ENCODE data around the gene HOXA9. TPM values are rescaled to one million over a fixed set of nuclear protein-coding genes. Genes with fewer than 3 reads are reported as not detected.

Gene HOXA9
- total RNA-seq, 1 donor = 105 TPM

DNA sequence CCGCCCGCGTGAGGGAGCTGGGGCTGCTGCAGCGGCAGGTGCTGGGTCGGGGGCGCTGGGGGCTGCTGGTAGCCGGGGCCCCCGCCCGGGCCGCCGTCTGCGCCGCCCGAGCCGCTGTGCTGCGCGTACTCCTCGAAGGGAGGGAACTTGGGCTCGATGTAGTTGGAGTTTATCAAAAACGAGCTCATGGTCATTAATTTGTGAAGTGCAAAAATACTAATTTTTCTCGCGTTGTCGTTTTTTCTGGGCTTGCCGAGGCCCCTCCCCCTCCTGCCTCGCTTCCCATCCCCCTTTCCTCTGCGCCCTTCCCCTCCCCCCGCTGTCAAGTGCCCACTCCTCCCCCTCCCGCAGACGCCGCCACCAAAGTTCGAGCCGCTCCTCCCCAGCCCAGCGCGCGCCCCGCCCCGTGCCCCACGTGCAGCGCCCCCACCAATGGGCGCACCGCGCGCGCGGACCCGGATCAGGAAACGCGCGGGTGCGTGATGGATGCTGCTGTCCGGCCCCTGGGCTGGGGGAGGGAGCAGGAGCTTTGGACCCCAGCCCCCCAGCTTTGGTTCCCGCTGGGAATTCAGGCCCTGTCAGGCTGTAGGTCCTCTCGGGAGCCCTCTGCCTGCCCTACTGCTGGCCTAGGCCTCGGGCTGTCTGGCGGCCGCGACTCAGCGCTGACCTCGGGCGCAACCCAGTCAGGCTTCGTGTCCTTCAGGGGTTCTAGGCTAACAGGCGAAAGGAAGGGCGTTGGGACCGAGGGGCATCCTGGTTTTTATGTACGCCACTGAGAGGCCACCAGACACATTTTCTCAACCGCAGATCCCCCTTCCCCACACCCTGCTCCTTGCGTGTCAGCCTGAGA lies 34.6 kb downstream of the HOXA9 start, which contains the start of gene HOXA4:
TSS of gene HOXA4 (minus strand) at position 218 of the 850 bp plus-strand sequence. CDS start at position 194, 24 bp downstream.
- peak in 2 of 3 donors; percentile 55 to 86 for DNase-seq (ENCODE audit: low read depth in 2 of 3, low spot score in 2 of 3)

DNA sequence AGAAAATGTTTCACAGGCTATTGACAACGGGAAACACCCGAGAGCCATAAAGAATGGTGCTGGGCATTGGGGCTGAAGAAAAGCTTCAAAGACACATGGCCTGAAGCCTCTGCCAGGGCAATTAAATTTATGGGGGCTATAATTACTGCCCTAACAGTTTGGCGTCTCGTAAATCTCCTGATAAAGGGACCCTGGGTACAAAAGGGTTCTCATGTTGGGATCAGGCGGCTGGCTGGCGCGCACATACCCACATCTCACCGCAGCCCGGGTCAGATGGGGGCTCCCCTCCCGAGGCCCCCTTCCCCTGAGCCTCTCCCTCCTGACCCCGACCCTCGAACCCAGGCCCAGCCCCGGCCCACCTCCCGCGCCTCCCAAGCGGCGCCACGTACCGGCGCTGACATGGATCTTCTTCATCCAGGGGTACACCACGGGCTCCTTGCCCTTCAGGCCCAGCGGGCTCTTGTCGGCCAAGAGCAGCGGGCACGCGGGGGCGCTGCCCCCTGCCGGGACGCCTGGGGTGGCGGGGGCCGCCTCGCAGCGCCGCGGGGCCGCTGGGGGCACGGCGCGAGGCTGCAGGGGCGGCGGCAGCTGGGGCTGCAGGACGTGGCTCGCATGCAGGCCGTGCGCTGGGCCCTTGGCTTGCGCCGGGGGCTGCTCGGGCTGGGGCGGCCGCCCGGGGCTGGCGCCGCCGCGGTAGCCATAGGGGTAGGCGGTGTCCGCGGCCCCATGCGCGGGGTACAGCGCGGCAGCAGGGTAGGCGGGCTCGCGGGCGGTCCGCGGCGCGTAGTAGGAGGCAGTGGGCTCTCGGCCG lies 35.4 kb downstream of the HOXA9 start:
- DNase-seq (ENCODE audit: low read depth in 2 of 3, low spot score in 2 of 3) = no peak

DNA sequence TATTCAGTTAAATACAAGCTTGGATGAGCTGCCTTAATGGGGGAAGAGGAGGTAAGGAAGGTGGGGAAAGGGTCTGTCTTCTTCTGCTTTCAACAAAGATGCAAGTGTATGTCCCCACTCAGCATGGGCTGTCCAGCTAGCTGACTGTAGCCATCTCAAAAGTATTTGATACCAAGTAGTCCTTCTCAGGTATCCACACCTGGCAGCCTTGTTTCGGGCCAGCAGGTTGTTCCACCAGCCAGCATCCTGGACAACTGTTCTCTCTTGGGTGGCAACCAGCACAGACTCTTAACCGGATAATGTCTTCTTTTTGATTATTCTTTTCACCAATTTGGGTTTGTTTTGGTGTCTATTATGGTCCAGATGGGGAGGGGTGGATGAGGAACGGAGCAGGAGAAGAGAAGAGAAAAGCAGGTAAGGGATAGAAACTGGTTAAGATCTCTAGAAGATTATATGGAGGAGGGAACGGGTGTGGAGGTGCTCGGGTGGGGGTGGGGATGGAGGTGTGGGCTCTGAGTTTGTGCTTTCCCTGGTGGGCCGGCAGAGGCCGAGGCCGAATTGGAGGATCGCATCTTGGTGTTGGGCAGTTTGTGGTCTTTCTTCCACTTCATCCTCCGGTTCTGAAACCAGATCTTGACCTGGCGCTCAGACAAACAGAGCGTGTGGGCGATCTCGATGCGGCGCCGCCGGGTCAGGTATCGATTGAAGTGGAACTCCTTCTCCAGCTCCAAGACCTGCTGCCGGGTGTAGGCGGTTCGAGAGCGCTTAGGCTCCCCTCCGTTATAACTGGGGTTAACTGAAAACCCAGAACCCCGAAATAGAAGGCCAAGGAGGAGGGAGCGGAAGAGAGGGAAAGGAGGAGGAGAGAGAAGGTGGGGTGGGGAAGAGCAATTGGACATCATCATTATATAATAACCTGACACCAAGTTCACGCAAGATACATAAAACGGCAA lies 36.3 kb downstream of the HOXA9 start:
- no peak for DNase-seq (ENCODE audit: low read depth in 2 of 3, low spot score in 2 of 3)

DNA sequence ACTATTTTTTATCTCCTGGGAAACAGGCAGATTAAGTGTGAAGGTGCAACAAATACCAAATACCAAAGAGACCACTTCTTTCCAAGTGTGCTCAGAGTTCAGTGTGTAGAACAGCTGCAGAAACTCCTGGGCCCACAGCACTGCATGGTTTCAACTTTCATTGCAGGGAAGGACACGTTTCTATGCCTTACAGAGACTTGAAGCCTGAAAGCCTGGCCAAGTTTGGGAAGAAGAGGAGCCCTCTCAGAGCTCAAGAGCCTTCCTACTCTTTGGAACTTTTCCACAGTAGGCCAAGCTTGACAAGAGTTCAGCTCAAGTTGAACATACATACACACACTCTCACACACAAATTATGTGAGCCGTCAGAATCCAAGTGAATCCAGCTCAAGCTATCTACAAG lies 37.3 kb downstream of the HOXA9 start:
- no peak for DNase-seq (ENCODE audit: low read depth in 2 of 3, low spot score in 2 of 3)

DNA sequence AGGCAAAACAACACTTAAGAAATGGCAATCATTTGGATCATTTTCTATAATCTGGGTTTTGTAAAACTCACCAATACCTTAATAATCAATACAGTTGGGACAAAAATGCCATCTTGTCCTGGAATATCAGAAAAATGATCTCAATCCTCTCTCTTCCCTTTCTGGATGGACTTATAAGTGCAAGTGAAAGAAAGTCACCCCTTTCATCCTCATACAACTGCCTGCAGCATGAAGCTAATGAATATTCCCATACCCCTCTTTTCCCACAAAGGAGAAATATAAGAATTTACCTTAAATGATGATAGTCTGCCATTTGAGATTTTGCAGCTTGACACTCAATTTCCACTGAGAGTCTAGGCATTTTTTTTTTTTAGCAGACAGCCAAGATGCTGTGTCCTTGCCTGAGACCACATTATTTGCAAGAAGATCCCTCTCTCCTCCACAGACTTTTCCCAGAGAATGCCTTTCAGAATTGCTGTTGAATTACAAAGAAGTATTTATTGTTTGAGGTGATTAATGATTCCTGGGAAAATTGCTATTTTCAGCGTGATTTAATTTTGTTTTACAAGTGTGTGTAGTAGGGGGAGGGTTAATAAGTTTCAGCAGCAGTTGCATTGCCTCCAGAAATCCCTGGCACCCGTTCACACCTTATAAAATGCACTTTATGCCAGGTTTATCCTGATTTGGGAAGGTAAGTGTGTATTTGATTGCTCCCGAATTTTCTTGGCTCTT lies 38.6 kb downstream of the HOXA9 start:
- DNase-seq (ENCODE audit: low read depth in 2 of 3, low spot score in 2 of 3) = no peak

DNA sequence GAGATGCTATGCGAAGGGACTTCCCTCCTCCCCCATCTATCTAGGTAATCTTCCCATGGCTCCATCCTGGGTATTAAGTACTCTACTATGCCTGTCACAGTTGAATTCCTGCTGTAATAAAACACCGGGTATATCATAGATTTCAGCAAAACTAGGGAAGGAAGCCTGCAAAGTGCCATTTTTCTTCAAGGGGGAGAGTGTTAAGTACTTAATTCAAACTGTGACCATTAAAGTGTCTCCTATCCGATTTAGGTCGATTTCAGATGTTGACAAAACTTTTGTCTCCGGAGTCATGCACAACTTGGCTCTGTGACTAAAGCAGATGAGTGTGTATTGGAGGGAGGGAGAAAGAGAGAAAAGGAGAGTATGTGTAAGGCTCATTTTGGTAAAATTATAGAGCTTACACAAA lies 39.3 kb downstream of the HOXA9 start:
- no peak for DNase-seq (ENCODE audit: low read depth in 2 of 3, low spot score in 2 of 3)

DNA sequence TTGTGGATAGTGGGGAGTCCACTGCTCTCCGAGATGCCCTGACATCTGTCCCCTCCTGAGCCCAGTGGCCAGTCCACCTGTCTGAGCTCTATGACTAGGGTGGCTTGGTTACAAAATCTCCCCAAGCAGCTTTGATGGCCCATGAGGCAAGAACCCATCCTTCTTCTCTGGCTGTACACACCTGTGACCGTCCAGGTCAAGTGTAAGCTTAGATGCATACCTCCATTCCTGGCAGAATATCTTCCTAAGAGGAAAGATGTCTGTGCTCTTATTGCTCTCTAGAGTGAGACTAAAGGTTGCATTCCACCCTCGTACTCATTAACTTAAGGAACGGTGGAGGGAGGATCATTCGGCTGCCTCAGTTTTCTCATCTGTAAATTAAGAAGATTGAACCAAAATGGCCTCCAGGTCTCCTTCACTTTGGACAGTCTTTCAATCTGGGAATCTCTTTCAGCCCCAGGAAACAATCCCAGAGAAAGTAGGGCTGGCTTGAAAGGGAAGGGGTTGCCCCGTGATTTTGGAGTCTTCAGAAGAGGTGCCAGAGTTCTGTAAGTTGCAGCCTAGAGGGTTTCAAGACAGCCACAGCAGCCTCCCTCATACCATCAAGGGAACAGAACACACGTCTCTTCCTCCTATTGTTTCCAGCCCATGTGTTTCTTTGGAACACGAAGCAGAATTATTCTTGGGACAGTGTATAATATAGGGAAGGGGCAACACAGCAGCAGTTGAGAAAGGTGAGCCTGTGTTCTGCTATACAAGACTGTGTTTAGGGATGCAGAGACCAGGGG lies 40.2 kb downstream of the HOXA9 start:
- no peak for DNase-seq (ENCODE audit: low read depth in 2 of 3, low spot score in 2 of 3)

DNA sequence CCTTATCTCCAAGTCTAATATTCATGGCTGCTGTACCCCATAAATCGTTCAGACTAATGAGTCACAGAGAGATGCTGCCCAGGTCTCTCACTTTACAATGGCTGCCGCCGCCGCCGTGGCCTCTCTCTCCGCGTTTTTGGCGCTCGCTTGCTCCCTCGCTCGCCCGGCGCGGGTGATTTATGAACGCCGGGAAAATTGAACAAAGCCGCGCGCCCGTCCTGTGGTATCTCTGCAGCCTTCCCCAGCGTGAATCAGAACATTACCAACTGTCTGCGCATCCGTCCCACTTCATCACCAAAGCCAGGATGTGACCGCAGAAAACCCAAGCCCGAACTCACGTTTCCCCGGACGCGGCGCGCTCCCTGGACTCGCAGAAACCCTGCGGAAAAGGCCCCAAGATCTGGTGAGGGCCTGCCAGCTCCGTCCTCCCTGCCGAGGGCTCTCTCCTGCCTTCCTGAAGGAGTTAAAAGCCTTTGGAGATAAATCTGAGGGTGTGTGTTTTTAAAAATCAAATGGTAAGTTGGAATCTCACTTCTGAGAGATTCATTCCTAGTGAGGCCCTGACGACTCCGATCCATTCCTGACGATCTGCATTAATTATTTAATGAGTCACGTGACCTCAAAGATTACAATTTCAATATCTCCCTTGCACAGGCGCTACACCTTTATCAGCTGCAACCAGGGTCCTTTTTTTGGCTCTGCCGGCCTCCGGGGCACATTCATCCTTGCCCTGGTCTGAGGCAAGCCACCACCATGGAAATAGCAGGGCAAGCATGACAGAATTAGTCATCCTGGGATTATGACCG lies 41.0 kb downstream of the HOXA9 start:
- no peak for DNase-seq (ENCODE audit: low read depth in 2 of 3, low spot score in 2 of 3)

DNA sequence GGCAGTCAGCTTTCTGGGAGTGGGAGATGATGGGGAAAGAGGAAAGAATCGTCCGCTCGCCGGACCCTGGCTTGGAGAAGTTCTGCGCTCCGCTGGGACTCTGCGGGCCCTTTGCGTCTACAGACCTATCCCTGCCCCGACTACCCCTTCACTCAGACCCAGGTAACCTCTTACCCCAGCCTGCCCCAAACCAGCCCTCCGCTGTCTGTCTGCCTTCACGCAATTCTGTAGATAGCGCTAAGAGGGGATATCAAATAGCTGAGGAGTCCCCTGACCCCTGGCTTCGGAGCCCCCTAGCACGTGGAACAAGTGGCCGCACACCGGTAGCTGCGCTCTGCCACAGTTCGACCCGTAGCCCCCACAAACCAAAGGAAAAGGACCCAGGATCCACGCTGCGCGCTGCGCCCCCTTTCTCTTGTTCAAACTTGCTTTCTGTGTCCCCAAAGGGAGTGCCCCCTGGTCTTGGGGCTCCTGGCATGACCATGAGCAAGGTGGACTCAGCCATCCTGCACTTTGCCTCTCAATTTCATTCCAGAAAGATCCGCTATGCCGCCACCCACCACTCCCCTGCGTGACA lies 41.8 kb downstream of the HOXA9 start:
- DNase-seq (ENCODE audit: low read depth in 2 of 3, low spot score in 2 of 3) = no peak

DNA sequence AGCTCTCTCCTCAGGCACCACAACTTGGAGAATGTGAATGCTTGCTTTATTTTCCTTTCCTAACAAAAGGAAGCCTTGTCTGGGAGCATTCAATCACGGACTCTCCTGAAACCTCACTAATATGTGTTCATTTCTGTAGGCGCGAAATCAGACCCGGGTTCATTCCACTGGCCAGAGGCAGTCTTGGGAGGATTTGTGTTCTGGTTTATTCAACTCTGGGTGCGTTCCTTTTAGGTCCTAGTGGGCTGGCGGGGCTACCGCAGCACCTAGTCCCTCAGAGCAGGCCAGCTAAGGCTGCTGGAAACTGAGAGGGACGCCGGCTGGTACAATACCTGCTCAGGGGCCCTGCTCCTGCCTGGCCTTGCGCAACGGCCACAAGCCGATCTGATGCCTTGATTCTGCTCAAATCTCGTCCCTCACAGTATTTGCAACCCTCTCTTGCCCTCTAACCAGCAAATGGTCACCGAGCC lies 42.3 kb downstream of the HOXA9 start:
- no peak for DNase-seq (ENCODE audit: low read depth in 2 of 3, low spot score in 2 of 3)

DNA sequence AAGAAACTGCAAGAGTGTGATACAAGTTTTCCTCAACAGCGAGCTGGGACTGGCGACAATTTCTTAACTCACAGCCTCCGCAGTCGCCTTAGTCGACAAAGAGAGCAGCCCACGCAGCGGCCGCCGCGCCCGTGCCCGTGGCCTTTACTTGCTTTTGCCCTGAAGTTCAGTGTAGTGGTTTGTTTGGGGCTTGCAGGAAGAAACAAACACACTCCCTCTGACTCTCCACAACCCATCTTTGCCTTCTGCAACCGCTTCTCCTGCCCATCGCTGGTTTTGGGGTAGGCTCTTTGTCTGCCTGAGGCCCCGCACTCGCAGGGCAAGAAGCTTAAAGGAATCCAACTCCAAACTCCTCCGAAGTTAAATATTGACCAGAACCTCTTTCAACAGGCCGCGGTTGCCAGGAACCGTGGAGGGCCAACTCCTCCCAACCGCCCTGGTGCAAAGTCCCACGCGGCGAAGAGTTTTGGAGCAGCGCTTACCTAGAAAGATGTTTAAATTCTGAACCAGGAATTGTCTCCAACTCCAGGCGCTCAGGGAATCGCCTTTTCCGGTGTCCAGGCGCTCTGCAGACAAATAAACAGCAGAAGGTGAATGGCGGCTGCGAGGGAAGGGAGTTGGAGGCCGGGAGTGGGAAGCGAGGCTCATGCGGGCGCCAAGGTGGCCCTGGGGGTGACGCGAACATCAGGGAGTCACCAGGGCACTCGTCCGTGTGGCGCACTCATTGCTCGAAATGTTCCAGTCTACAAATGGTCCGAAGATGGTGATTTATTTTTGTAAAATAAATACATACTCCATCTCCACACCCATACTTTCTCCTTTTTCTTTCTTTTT lies 43.0 kb downstream of the HOXA9 start:
- no peak for DNase-seq (ENCODE audit: low read depth in 2 of 3, low spot score in 2 of 3)

DNA sequence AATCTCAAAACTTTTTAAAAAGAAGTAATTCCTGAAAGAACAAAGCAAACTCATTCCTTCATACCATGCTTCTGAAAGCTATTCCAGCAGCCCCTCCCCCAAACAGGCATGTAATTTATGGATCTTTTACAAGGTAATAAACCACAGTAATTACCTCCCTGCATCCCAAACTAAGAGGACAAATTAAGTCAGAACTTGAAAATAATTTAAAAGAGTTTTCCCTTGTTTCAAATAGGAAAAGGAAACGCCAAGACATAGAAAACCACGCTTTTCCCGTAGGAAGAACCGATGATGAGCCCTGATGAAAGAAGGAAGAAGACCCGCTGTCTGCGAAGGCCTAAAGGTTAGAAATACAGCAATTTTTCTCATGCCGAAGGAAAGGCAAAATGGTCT lies 43.7 kb downstream of the HOXA9 start:
- DNase-seq (ENCODE audit: low read depth in 2 of 3, low spot score in 2 of 3) = no peak

DNA sequence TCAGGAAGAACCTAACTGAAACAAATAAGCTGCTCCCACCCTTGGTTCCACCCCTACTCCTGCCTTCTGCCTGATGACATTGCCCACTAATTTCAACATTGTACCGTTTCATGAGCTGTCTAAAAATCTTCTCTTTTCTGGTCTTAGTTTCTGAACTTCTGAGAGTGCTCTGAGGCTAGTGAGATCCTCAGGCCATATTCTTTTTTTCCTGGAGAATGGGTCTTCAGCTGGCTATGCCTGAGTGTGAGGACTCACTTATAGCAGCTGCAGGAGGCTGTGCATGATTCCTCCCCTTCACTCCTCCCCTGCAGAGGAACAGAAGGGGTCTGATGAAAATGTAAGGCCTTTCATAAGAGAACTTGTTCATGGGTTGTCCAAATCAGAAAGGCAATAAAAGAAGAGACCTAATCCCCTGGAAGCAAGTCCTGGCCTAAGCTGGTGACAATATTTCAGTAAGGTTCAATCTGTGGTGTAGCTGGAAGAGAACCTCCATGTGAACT lies 45.9 kb downstream of the HOXA9 start:
- DNase-seq (ENCODE audit: low read depth in 2 of 3, low spot score in 2 of 3) = no peak

DNA sequence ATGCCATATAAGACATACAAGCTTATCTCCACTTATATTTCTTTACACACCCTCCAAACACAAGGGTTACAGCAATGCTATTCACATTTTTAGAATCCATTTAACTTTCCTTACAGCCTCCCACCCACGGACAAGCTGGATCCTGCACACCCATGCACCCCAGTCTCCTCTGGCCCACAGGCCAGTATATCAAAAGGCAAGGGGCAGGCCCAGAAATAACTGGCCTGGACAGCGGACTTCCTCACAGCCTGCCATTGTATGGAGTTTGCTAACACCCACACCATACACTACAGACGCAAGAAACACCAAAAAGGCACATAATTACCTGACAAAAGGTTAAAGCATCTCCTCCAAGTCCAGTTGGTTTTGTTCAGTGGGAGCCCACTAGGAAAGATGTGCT lies 46.8 kb downstream of the HOXA9 start:
- no peak for DNase-seq (ENCODE audit: low read depth in 2 of 3, low spot score in 2 of 3)

DNA sequence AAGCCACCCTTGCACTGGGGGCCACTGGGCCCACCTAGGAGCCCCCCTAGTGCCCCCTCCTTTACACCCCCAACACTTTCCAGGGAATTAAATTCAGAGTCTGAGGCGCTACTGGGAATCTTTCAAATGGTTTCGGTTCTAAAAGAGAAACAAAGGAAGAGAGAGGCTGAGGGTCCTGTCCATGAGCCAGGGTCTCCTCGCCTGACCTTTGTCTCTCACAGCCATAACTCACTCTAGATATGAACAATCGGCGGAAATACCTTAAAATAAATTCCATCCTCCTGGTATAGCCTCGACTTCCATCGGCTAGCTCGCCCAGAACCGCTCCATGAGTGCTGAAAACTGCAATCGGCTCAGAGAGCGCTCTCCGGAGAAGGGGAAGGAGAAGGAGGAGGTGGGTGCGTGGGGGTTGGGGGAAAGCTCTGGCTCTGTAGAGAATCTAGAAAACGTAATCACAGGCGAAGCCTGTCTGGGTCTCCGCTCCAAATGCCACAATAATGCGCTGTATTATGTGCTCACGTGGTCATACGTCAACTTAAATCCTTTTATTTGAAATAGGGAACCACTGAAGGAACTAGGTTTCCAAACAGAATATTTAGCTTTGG lies 47.3 kb downstream of the HOXA9 start:
- no peak for DNase-seq (ENCODE audit: low read depth in 2 of 3, low spot score in 2 of 3)
